Fibroblast of skin of right quadriceps (primary cell): ENCODE measurements around the gene UBE2J2.
"Not testable (repeated sequence)": the region's sequence is repeated elsewhere in the genome, so short reads cannot be mapped to it uniquely, and the experiment has no call there.

ENCODE experiments used
- DNase-seq: peaks from one replicate; pipeline ENCODE4 v3.0.0-alpha.2; 2013

The UBE2J2 gene

DNA sequence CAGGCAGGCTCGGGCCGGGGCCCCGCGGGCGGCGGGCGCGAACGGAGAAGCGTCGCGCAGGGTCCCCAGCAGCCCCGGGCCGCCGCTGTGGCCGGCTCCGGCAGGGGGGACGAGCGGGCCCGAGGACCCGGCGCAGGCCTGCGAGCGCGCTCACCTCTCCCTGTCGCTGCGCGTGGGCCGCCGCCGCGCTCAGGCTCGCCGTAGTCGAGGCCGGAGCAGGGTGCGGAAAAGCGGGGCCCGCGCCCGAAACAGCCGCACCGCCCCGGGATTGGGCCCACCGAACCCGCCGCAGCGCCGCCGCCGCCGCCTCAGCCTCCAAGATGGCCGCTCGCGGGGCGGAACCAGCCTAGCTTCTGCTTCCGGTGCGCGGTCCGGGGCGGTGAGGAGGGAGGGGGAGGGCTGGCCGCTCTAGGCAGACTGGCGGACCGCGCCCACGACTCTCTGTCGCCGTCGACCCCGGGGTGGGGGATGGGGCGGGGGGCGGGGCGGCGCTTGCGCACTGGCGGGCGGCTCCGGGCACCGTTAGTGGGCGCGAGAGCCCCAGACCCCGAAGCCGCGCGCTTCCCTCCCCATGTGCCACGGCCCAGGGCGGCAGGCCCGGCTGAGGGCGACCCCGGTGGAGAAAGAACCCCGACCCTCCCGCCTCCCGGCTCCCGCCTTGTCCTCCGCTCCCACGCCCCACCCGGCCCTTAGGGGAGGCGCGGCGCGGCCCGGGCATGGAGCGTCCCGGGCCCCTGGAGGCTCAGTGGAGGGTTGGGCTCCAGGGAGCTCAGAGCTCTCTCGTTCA, at the start of gene UBE2J2:
TSS of gene UBE2J2 (minus strand) at position 343 of the 787 bp plus-strand sequence. CDS start 5,862 bp downstream, outside the sequence.
- DNase-seq: peak; percentile 90

DNA sequence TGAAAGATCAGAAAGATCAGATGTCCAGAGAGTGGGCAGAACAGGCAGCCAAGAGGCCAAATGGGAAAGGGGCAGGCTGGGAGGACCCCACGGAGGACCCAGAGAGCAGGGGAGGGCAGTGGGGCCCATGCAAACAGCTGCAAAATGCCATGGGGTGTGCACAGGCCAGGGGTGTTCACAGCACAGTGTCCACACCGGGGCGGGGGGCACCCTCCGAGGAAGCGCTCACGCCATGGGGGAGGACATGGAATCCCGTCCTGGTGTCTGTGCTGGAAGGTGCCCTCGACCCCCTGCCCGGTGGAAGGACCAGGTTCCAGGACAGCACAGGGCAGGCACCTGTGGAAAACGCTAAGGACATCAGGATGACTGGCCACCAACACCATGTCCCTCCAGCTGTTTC, 49.3 kb upstream of the UBE2J2 start:
- no peak for DNase-seq

DNA sequence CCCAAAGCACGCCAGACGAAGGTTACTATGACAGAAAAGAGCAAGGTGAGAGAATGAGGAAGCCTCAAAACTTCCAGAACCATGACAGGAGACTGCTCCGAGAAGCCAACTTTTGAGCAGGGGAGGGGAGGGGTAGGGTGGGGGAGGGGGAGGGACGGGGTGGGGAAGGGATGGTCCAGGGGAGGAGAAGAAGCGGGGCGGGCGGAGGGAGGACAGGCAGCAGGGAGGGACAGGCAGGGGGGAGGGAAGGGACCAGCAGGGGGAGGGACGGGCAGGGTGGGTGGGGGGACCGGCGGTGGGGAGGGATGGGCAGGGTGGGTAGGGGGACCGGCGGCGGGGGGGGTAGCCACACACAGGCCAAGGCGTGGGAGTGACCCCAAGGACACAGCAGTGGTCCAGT, 48.8 kb upstream of the UBE2J2 start:
- no peak for DNase-seq

DNA sequence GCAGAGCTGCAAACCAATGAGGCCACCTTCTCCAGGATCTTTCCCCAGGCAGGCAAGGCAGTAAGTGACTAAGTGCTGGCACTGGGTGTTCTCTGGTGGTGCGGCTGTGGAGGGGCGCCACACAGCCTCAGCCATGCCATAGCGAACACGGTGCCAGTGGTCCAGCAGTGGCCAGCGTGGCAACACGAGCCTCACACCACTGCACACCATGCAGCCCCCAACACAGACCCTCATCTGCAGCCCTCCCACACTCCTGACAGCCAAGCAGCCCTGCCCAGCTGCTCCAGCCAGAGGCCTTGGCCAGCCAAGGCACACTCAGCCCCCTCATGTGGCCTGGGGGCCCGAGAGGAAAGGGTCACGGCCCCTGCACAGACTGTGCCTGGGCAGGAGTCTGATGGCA, 47.8 kb upstream of the UBE2J2 start:
- no peak for DNase-seq

DNA sequence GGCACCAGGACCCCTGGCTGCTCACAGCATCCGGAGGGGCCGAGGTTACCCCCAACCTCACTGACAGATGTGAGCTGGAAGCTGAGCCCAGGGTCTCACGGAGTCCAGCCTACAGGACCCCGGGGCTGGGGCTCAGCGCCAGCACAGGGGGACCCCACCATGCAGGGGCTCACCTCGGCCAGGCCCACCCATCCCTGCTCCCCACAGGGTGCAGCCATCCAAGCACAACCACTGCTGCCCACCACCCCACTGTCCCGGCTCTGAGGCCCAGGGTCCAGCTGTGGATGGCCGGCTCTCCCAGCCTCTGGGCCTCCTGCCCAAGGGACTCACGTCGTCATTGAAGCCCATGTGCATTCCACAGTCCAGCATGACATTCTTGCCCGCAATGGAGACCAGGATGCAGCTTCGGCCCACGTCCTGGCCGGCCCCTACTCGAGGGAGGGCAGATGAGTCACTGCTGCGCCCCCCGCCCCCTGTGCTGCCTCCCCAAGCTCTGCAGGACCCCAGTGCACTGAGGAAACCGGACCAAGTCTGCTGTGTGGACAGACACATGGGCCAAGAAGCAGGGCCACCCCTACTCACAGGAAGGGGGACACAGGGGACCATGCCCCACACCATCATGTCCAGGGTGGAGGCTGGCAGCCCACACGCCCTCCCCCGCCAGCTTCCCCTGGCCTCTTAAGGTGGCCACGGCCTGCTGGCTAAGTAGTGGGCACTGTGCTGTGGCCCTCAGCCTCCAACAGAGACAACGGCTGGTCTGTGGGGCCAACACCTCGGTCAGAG, 47.2 kb upstream of the UBE2J2 start:
- DNase-seq: no peak

DNA sequence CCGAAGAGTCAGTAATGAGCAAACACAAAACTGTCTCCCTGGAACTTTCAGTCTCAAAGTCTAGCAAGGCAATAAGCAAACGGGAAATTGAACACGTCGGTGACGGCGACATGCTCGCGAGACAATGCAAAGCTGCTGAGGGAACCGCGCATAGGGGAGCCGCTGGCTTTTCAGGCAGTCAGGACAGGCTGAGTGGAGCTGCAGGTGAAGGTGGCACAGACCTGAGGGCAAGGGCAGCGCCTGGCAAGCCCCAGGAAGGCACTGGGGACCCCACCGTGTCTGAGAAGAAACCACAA, 45.9 kb upstream of the UBE2J2 start:
- DNase-seq: no peak

DNA sequence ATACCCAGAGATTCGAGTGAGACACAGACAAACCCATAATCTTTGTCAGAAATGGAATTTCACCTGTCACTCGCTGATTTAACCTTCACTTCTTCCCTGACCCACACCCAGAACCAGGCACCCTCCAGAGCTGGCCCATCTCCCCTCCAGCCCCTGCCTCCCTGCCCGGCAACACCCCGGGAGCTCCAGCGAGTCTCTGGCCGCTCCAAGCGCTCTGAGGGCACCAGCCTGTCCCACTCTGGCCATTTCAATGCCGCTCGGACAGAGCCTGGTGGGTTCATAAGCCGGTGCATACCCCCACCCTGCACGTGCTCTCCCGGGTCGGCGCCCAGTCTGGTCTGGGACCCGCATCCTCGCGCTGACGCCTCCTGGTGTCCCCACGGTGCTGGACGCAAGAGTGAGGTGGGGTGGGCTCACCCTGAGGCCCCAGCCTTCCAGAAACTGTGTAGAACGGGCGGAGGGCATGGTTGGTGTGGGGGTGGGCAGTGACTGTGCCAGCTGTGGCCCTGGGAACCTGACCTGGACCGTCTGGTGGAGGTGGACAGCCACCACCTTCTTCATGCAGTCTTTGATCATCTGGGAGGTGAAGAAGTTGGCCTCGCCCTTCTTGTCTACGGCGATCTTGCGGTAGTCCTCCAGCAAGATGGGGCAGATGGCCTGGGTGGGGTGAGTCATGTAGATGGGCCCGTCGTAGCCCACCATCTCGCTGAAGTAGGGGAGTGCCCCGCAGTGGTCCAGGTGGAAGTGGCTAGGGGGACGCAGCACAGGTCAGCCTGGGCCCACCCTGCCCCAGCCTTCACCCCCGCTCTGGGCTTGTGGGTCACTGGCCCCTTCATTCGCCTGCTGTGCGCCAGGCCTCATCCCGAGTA, 45.4 kb upstream of the UBE2J2 start:
- DNase-seq: no peak

DNA sequence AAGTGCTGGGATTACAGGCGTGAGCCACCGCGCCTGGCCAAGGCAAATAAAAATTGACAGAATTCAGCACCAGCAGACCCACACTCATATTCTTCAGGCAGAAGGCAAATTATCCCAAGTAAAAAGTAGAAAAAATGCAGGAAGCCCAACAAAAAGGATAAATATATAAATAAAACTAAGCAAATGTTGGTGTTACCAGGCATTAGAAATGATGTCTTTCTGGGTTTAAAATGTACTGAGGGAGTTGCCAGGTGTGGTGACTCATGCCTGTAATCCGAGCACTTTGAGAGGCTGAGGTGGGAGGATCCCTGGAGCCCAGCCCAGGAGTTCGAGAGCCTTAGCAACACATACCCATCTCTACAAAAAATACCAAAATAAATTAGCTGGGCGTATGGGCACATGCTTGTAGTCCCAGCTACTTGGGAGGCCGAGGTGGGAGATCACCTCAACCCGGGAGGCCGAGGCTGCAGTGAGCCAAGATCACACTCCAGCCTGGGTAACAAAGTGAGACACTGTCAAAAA, 44.5 kb upstream of the UBE2J2 start:
- DNase-seq: peak; percentile 90

DNA sequence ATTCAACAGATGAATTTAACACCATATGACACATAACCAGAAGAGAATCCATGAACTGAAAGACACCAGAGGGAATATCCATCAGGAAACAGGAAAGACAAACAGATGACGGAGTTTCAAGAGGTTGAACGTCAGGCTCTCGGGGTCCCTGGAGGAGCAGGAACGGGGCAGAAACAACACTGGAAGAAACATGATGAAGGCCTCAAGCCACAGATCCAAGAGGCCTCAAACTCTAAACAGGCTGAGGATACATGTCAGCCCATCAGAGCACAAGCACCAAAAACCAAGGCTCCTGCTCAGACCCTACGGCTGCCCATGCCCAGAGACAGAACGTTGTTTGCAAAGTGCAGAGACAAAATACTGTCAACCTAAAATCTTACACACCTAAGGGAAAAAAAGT, 43.8 kb upstream of the UBE2J2 start:
- DNase-seq: no peak

DNA sequence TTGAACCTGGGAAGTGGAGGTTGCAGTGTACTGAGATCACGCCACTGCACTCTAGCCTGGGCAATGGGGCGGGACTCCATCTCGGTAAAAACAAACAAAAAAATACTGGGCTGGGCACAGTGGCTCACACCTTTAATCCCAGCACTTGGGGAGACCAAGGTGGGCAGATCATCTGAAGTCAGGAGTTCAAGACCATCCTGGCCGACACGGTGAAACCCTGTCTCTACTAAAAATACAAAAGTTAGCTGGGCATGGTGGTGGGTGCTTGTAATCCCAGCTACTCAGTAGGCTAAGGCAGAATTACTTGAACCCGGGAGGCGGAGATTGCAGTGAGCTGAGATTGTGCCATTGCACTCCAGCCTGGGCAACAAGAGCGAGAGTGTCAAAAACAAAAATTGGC, 42.5 kb upstream of the UBE2J2 start:
- not testable (repeated sequence) for DNase-seq

DNA sequence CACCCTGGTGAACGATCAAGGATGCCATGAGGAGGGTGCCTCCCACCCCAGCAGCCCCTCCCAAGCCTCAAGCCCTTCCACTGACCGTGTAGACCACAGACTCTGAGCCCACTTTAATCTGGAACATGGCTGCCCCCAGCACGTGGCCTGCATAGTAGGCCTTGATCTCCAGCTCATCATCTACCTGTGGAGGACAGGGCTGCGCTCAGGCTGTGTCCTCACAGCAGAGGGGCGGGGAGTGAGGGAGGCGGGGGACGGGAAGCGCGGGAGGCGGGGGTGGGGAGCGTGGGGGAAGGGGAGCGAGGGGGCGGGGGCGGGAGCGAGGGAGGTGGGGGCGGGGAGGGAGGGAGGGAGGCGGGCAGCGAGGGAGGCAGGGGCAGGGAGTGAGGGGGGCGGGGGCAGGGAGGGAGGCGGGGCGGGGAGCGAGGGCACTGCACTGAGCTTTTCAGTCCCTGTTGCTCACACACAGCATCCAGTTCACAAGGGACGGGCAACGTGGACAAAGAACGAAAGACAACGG, 41.8 kb upstream of the UBE2J2 start:
- no peak for DNase-seq

DNA sequence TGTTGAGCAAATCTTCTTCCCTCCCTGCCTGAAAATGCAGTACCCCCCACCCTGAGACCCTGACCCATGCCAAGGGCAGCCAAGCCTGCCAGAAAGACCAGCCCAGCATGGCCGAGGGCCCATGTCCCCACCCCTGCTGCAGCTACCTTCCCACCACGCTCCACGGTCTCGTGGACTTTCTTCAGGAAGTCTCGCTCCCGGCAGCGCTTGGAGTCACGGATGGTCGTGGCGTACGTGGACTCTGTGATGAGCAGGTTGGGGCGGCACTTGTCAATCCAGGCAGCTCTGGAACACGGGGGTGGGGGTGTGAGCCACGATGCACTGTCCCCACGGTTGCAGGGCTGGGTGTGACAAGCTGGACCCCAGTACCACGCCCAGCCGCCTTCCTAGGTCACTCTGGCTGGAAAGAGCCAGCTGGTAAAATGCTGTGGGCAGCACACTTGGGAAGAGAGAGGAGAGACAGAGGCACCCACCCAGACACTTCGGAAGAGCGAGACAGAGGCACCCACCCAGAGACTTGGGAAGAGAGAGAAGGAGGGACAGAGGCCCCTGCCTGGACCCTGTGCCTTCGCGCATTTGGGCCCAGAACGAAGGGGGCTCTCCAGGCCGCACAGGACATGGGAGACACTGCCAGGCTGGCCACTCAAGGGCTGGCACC, 41.2 kb upstream of the UBE2J2 start:
- DNase-seq: no peak

DNA sequence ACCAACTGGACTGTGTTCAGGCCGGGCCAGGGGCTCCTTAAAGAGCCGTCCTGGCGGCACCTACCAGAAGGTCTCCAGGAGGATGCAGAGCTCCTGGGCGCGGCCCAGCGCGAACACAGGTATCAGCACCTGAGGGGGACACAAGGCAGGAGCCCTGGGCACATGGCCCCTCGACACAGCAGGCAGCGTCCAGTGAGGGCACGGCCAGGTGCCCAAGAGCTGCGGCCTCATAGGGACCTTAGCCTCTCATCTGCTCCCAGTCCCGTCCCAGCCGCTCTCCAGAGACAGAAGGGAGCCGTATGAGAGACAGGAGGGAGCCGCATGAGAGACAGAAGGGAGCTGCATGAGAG, 40.6 kb upstream of the UBE2J2 start:
- DNase-seq: no peak

DNA sequence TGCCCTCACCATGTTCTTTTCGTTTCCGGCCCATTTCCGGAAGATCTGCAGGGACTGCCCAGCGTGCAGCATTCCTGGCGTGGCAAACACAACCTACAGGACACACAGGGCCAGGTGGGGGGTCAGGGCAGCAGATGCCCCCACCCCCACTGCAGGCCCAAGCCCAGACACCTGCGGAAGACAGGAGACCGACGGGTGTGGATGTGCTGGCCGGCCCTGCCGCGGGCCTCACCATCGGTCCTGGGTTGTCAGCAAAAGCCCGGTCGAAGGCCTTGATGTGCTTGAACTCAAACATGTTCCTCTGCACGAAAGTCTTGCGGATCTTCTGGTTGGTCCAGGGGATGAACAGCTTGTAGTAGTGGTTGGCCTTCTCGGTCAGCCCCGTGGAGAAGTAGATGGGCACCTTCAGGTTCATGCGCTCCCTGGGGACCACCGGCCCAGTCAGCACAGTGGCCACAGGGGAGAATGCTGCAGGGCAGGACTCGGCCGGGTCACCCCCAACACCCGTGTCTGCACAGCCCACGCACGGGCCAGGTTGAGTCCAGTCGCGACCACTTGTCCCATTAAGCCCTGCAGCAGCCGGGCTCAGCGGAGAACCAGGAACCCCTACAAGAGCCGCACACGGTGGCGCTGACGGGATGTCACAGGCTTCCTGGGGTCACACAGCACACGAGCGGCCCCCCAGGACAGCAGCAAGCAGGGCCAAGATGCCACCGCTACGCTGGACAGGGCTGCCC, 40.0 kb upstream of the UBE2J2 start:
- no peak for DNase-seq

DNA sequence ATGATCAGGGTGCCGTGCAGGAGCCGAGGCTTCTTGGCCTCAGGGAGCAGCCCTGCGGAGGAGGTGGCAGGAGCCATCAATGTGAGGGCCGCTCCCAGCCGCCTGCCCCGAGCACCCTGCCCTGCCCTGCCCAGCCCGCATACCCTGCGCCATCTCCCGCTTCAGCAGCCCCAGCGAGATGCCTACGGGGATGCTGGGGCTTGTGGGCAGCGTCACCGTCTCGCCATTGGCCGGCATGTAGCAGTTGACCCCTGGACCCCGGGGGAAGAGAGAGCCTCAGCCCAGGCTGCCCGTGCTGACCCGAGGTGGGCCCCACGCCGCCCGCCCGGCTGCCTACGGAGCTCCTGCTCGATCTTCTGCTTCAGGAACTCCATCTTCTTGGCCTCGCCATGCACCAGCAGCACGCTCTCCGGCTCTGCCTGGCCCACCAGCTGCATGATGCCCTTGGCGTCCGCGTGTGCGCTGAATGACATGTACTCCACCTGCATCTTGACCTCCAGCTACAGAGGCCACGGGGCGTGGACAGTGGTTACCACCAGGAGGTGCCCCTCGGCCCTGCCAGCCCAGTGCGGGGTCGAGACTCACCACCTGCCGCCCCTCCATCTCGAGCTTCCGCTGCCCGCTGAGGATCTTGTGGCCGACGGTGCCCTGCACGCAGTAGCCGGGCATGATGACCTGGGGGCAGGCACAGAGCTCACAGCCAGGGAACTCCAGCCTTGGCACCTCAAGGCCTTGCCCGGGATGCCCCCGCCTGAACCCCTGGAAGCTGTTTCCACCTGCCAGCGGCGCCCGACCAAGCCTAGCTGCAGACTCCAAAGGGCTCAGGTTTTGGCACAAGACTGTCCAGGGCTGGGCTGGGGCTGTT, 39.0 kb upstream of the UBE2J2 start:
- DNase-seq: no peak

DNA sequence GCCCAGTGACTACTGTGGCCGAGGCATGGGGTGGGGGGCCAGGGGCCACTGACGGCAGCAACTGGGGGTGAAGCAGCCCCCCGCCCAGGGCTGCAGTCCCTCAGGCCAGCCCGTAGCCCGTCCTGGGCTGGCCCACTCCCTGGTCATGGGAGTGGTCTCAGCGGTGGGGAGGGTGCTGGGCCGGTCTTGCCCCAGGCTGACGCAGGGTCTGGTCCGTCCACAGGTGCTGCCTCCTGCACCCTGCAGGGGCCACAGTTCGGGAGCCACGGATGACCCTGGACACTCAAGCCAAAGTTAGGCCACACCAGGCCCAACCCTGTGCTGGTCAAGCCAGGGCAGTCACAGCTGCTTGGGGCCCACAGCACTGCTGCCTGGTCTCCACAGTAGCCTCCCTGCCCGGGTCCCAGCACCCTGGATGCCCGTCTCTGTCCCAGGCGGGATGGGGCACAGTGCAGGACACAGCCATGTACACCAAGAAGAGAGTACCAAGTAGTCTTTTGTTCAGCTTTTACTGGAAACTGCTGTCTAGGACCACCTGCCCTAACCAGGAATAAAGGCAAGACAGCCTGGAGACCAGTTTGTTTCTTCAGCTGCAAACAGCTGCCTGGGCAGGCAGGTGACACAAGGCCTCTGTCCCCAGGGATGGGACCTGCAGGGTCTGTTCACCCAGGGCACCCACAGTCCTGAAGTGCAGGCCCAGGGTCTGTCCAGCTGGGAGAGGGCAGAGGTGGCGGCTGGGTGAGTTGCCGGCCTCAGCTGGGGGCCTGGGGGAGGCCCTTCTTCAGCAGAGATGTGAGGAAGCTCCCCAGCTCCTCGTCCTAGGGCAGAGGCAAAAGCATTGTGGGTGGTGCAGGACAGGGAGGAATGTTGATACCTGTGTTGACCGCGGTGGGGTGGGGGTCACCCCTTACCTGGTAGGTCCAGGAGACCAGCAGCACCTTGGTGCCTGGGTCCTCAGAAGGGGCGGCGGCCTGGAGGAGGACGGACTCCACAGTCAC, 37.8 kb upstream of the UBE2J2 start:
- no peak for DNase-seq

DNA sequence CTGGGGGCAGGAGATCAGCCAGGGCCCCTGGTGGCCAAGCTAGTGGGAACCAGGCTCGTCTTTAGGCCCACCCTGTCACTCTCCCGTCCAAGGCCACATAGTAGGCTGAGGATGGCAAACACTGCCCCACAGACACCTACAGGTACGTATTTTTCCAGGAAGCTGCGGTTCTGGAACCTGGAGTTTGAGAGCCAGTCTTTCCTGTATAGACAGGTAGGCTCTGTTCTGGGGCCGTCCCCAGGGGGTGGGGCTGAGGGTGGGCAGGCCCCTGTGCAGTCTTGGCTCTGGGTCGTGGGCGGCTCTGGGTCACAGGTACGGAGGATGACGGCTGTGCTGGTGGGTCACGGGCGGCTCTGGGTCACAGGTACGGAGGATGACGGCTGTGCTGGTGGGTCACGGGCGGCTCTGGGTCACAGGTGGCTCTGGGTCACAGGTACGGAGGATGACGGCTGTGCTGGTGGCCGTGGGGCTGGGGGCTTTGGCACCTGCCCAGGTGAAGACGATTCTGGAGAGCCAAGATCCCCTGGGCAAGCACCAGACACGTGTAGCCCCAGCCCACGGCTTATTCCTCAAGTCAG, 36.9 kb upstream of the UBE2J2 start:
- no peak for DNase-seq

DNA sequence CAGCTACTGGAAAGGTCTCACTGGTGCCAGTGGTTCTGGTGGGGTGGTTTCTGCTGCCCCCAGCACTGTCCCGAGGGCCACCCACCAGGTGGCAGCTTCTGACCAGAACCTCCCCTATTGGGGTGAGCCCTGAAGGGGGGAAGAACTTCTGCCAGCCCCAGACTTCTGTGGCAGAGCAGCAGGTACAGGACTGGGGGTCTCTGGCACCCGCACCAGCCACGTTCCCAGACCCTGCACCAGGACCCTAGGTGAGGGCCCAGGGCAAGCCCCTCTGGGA, 36.4 kb upstream of the UBE2J2 start:
- no peak for DNase-seq
